Esophagus squamous epithelium (tissue), 4 donors: ENCODE data around the gene CACHD1.

ENCODE experiments used
- POLR2A ChIP-seq, 4 donors: fragments of 450-650 bp; IDR thresholded peaks; one replicate each; pipeline ENCODE4 v1.6.1; 2017; ENCODE audit warnings: antibody characterized with exemption in 4 of 4, mild to moderate bottlenecking in 4 of 4, moderate library complexity in 3 of 4
- TF ChIP-seq, protein P1 (sequence below), 6 experiments: fragments of 450-650 bp in 4 of 6; fragments of 200-600 bp in 2 of 6; sonication (generic) in 2 of 6; IDR thresholded peaks; one replicate each; pipeline ENCODE4 v1.5.1; 2016 to 2019; ENCODE audit warnings: antibody characterized with exemption in 6 of 6, mild to moderate bottlenecking in 4 of 6, moderate library complexity in 4 of 6

DNA sequence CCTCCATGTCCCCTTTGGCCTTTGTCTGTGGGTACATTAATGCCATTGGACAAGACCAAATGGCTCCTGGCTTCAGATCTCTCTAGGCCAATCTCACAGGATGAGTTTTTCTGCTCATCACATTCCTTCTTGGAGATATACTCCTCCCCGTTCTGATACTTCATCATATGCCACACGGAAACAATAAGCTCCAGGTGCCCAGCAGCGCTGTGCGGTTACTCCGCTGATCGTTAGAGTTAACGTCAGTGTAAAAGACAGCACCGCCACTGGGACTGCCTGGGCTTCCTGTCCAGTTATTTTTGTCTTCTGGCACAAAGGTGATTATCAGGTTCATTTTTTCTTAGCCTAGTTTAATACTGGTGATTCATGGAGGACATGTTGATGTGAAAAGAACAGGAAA lies 22.5 kb downstream of the CACHD1 start:
- TF ChIP-seq, protein P1, sequence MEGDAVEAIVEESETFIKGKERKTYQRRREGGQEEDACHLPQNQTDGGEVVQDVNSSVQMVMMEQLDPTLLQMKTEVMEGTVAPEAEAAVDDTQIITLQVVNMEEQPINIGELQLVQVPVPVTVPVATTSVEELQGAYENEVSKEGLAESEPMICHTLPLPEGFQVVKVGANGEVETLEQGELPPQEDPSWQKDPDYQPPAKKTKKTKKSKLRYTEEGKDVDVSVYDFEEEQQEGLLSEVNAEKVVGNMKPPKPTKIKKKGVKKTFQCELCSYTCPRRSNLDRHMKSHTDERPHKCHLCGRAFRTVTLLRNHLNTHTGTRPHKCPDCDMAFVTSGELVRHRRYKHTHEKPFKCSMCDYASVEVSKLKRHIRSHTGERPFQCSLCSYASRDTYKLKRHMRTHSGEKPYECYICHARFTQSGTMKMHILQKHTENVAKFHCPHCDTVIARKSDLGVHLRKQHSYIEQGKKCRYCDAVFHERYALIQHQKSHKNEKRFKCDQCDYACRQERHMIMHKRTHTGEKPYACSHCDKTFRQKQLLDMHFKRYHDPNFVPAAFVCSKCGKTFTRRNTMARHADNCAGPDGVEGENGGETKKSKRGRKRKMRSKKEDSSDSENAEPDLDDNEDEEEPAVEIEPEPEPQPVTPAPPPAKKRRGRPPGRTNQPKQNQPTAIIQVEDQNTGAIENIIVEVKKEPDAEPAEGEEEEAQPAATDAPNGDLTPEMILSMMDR (IDR thresholded peaks at IDR 0.05), result no peak
- TF ChIP-seq POLR2A (IDR thresholded peaks at IDR 0.05), result no peak
